ENCODE data around the gene CXCR4. TPM values are rescaled to one million over a fixed set of nuclear protein-coding genes. Genes with fewer than 3 reads are reported as not detected.

The CXCR4 gene
- total and polyA plus RNA-seq, 2 experiments from 2014 or later = 2.1 TPM

DNA sequence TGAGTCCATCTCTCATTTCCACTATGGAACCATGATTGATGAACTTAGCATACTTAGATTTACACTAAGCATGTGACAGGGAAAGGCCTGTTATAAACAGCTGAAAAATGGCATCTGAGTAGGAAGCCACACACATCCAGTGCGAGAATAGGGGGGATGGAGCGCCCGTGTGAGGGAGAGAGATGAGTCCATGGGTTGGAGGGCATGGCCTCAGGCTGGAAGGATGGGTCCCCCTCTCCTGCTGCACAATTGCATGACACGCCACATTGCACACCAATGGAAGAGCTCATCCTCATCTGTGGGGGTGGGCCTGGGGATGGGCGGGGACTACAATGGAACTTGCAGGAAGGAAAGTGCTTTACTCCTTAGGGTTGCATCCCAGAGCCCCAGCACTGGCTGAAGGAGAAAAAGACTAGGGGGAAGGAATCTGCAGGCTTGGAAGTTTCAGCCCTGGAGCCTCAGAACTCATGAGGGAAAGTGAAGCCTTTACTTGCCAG, 46.4 kb upstream of the CXCR4 start:
- no peak overlapping the region for H3K27ac Mint-ChIP-seq

More for the DNA sequence above, 46.4 kb upstream of the CXCR4 start:
- H3K4me3 Mint-ChIP-seq = no peak overlapping the region
- Histone ChIP-seq H3K79me2 (replicated peaks; ENCODE audit: insufficient read depth) (no peaks in the 10 kb centered on the region), H3K9me2 (ENCODE audit: insufficient read depth) (peaks cover 12% of the 10 kb centered on the region), H3K36me3 (ENCODE audit: insufficient read depth) (no peaks in the 10 kb centered on the region), H3K4me3 (no peak overlapping the region), H4K20me1 (replicated peaks; ENCODE audit: insufficient read depth) (no peaks in the 10 kb centered on the region), H3K27ac (ENCODE audit: low read depth) (no peak overlapping the region), H3K27me3 (ENCODE audit: insufficient read depth) (no peaks in the 10 kb centered on the region), H3K4me2 (no peak overlapping the region), H2AFZ (peak overlapping the region; percentile 81), H3K4me1 (ENCODE audit: insufficient read depth) (no peaks in the 10 kb centered on the region), H3F3A (replicated peaks; ENCODE audit: low read depth) (no peaks in the 10 kb centered on the region)
- TF ChIP-seq POLR2AphosphoS5 (IDR thresholded peaks at IDR 0.05; ENCODE audit: low read depth) (no peak), NANOG (IDR thresholded peaks at IDR 0.05; ENCODE audit: borderline replicate concordance) (no peak), ZNF331 (CRISPR knock-in tag; IDR thresholded peaks at IDR 0.05; ENCODE audit: low read depth) (no peak), CREB1 (CRISPR knock-in tag; IDR thresholded peaks at IDR 0.05; ENCODE audit: low read depth) (no peak), EZH2 (IDR thresholded peaks at IDR 0.05; ENCODE audit: low read depth, unreplicated experiment) (no peak), ZNF114 (CRISPR knock-in tag; IDR thresholded peaks at IDR 0.05) (no peak), EZH2phosphoT487 (IDR thresholded peaks at IDR 0.05; ENCODE audit: unreplicated experiment) (no peak), STAT1 (IDR thresholded peaks at IDR 0.05; ENCODE audit: unreplicated experiment) (no peak), JUNB (IDR thresholded peaks at IDR 0.05; ENCODE audit: unreplicated experiment) (no peak)
- TF ChIP-seq, protein P1, sequence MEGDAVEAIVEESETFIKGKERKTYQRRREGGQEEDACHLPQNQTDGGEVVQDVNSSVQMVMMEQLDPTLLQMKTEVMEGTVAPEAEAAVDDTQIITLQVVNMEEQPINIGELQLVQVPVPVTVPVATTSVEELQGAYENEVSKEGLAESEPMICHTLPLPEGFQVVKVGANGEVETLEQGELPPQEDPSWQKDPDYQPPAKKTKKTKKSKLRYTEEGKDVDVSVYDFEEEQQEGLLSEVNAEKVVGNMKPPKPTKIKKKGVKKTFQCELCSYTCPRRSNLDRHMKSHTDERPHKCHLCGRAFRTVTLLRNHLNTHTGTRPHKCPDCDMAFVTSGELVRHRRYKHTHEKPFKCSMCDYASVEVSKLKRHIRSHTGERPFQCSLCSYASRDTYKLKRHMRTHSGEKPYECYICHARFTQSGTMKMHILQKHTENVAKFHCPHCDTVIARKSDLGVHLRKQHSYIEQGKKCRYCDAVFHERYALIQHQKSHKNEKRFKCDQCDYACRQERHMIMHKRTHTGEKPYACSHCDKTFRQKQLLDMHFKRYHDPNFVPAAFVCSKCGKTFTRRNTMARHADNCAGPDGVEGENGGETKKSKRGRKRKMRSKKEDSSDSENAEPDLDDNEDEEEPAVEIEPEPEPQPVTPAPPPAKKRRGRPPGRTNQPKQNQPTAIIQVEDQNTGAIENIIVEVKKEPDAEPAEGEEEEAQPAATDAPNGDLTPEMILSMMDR (conservative IDR thresholded peaks at IDR 0.05; ENCODE audit: low read depth in 2 of 2) = no peak
- TF ChIP-seq, protein P2, sequence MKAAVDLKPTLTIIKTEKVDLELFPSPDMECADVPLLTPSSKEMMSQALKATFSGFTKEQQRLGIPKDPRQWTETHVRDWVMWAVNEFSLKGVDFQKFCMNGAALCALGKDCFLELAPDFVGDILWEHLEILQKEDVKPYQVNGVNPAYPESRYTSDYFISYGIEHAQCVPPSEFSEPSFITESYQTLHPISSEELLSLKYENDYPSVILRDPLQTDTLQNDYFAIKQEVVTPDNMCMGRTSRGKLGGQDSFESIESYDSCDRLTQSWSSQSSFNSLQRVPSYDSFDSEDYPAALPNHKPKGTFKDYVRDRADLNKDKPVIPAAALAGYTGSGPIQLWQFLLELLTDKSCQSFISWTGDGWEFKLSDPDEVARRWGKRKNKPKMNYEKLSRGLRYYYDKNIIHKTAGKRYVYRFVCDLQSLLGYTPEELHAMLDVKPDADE (IDR thresholded peaks at IDR 0.05) = no peak
- TF ChIP-seq, protein P3, sequence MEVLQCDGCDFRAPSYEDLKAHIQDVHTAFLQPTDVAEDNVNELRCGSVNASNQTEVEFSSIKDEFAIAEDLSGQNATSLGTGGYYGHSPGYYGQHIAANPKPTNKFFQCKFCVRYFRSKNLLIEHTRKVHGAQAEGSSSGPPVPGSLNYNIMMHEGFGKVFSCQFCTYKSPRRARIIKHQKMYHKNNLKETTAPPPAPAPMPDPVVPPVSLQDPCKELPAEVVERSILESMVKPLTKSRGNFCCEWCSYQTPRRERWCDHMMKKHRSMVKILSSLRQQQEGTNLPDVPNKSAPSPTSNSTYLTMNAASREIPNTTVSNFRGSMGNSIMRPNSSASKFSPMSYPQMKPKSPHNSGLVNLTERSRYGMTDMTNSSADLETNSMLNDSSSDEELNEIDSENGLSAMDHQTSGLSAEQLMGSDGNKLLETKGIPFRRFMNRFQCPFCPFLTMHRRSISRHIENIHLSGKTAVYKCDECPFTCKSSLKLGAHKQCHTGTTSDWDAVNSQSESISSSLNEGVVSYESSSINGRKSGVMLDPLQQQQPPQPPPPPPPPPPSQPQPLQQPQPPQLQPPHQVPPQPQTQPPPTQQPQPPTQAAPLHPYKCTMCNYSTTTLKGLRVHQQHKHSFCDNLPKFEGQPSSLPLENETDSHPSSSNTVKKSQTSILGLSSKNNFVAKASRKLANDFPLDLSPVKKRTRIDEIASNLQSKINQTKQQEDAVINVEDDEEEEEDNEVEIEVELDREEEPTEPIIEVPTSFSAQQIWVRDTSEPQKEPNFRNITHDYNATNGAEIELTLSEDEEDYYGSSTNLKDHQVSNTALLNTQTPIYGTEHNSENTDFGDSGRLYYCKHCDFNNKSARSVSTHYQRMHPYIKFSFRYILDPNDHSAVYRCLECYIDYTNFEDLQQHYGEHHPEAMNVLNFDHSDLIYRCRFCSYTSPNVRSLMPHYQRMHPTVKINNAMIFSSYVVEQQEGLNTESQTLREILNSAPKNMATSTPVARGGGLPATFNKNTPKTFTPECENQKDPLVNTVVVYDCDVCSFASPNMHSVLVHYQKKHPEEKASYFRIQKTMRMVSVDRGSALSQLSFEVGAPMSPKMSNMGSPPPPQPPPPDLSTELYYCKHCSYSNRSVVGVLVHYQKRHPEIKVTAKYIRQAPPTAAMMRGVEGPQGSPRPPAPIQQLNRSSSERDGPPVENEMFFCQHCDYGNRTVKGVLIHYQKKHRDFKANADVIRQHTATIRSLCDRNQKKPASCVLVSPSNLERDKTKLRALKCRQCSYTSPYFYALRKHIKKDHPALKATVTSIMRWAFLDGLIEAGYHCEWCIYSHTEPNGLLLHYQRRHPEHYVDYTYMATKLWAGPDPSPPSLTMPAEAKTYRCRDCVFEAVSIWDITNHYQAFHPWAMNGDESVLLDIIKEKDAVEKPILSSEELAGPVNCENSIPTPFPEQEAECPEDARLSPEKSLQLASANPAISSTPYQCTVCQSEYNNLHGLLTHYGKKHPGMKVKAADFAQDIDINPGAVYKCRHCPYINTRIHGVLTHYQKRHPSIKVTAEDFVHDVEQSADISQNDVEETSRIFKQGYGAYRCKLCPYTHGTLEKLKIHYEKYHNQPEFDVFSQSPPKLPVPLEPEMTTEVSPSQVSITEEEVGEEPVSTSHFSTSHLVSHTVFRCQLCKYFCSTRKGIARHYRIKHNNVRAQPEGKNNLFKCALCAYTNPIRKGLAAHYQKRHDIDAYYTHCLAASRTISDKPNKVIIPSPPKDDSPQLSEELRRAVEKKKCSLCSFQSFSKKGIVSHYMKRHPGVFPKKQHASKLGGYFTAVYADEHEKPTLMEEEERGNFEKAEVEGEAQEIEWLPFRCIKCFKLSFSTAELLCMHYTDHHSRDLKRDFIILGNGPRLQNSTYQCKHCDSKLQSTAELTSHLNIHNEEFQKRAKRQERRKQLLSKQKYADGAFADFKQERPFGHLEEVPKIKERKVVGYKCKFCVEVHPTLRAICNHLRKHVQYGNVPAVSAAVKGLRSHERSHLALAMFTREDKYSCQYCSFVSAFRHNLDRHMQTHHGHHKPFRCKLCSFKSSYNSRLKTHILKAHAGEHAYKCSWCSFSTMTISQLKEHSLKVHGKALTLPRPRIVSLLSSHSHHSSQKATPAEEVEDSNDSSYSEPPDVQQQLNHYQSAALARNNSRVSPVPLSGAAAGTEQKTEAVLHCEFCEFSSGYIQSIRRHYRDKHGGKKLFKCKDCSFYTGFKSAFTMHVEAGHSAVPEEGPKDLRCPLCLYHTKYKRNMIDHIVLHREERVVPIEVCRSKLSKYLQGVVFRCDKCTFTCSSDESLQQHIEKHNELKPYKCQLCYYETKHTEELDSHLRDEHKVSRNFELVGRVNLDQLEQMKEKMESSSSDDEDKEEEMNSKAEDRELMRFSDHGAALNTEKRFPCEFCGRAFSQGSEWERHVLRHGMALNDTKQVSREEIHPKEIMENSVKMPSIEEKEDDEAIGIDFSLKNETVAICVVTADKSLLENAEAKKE (CRISPR knock-in tag; IDR thresholded peaks at IDR 0.05) = no peak
- TF ChIP-seq, protein P4, sequence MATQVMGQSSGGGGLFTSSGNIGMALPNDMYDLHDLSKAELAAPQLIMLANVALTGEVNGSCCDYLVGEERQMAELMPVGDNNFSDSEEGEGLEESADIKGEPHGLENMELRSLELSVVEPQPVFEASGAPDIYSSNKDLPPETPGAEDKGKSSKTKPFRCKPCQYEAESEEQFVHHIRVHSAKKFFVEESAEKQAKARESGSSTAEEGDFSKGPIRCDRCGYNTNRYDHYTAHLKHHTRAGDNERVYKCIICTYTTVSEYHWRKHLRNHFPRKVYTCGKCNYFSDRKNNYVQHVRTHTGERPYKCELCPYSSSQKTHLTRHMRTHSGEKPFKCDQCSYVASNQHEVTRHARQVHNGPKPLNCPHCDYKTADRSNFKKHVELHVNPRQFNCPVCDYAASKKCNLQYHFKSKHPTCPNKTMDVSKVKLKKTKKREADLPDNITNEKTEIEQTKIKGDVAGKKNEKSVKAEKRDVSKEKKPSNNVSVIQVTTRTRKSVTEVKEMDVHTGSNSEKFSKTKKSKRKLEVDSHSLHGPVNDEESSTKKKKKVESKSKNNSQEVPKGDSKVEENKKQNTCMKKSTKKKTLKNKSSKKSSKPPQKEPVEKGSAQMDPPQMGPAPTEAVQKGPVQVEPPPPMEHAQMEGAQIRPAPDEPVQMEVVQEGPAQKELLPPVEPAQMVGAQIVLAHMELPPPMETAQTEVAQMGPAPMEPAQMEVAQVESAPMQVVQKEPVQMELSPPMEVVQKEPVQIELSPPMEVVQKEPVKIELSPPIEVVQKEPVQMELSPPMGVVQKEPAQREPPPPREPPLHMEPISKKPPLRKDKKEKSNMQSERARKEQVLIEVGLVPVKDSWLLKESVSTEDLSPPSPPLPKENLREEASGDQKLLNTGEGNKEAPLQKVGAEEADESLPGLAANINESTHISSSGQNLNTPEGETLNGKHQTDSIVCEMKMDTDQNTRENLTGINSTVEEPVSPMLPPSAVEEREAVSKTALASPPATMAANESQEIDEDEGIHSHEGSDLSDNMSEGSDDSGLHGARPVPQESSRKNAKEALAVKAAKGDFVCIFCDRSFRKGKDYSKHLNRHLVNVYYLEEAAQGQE (IDR thresholded peaks at IDR 0.05; ENCODE audit: unreplicated experiment) = no peak
- ATAC-seq (peak; percentile 42; the same call in 1 of the 3 replicates), DNase-seq (ENCODE audit: low spot score) (peak; percentile 14)
- peaks cover 2% of the 10 kb centered on the region for H3K27me3 Mint-ChIP-seq (ENCODE audit: insufficient read depth, low read depth, poor library complexity)
- peaks cover 6% of the 10 kb centered on the region; the same call in 2 of the 3 replicates for H3K4me1 Mint-ChIP-seq
- no peaks in the 10 kb centered on the region for H3K36me3 Mint-ChIP-seq (ENCODE audit: low read depth)
- H3K9me3 Mint-ChIP-seq = no peaks in the 10 kb centered on the region
